HCT116 (cell line): ENCODE results near the gene IYD. TPM values are rescaled to one million over a fixed set of nuclear protein-coding genes. Genes with fewer than 3 reads are reported as not detected.

Source experiments
- ATAC-seq: fragments of 200-7000 bp; cut with Tn5 transposase; 2 replicates; pipeline ENCODE4 v1.9.1; 2020; ENCODE audit warnings: mild to moderate bottlenecking, moderate library complexity
- BruUV-seq: library from RNA; stranded (reverse); fragments of 400-500 nt; replicated peaks from 2 replicates; lab custom pipeline; 2021; lab: Mats Ljungman, UMichigan
- CTCF ChIA-PET: fragments of 300-600 bp; sonication (Branson Sonifier 250); formaldehyde crosslinking; loops from one replicate; lab custom pipeline; 2021; ENCODE audit warnings: antibody characterized with exemption; lab: Charles Lee
- POLR2A ChIA-PET: fragments of 300-600, 350-600 bp; sonication (Branson Sonifier 250); formaldehyde crosslinking; loops from one replicate; lab custom pipeline; 2021; ENCODE audit warnings: antibody characterized with exemption; lab: Charles Lee
- RAD21 ChIA-PET, 2 experiments: fragments of 300-600 bp; sonication (Branson Sonifier 250); formaldehyde crosslinking; loops; one replicate each; lab custom pipeline; 2023; ENCODE audit warnings: low total read pairs in 2 of 2; ENCODE audit not compliant: uncharacterized antibody in 2 of 2, unreplicated experiment in 2 of 2, low non-redundant PET in 1 of 2; lab: Charles Lee
- DNase-seq: peaks from one replicate; pipeline ENCODE4 v3.0.0-alpha.2; 2010; ENCODE audit warnings: low read depth, low spot score
- H2AFZ ChIP-seq: fragments of 200-600 bp; shearing (Covaris generic), sonication (generic); 2 replicates; pipeline ENCODE4 v1.6.1; 2017; ENCODE audit warnings: low read depth, mixed run types, mixed read lengths, antibody characterized with exemption, low read length; ENCODE audit not compliant: poor library complexity, severe bottlenecking
- H3K27ac ChIP-seq: 2 replicates; pipeline ENCODE4 v1.5.1; 2012; ENCODE audit warnings: low read depth, low read length
- H3K27me3 ChIP-seq: fragments of 200-600 bp; sonication (generic); 2 replicates; pipeline ENCODE4 v1.6.1; 2016; ENCODE audit warnings: mixed run types, low read length, mixed read lengths; ENCODE audit not compliant: insufficient read depth
- H3K36me3 ChIP-seq, 2 experiments: fragments of 200-500 bp in 1 of 2; fragments of 200-600 bp in 1 of 2; sonication (Bioruptor generic) in 1 of 2; sonication (generic) in 1 of 2; 2 replicates each; pipeline versions ENCODE4 v1.5.1 to v1.6.1; 2014 to 2016; ENCODE audit warnings: low read length in 2 of 2, inconsistent platforms in 1 of 2, mixed read lengths in 1 of 2, mixed run types in 1 of 2; ENCODE audit not compliant: insufficient read depth in 2 of 2, control insufficient read depth in 1 of 2
- H3K4me1 ChIP-seq, 2 experiments: fragments of 200-600 bp in 1 of 2; sonication (generic) in 1 of 2; 2 replicates each; pipeline versions ENCODE4 v1.5.1 to v1.6.1; 2012 to 2017; ENCODE audit warnings: low read length in 2 of 2, inconsistent platforms in 1 of 2, mild to moderate bottlenecking in 1 of 2, mixed read lengths in 1 of 2, mixed run types in 1 of 2, moderate library complexity in 1 of 2; ENCODE audit not compliant: insufficient read depth in 2 of 2, control insufficient read depth in 1 of 2
- H3K4me2 ChIP-seq: fragments of 200-600 bp; sonication (generic); 2 replicates; pipeline ENCODE4 v1.6.1; 2017; ENCODE audit warnings: mixed run types, low read length, mixed read lengths
- H3K4me3 ChIP-seq, 2 experiments: fragments of 200-600 bp in 1 of 2; sonication (generic) in 1 of 2; replicated peaks in 1 of 2; 2 replicates each; pipeline ENCODE4 v1.5.1; 2011 to 2016; ENCODE audit warnings: low read length in 2 of 2, control low read depth in 1 of 2, low read depth in 1 of 2, mild to moderate bottlenecking in 1 of 2, mixed read lengths in 1 of 2, mixed run types in 1 of 2
- H3K79me2 ChIP-seq: fragments of 200-600 bp; sonication (generic); 2 replicates; pipeline ENCODE4 v1.6.1; 2017; ENCODE audit warnings: mild to moderate bottlenecking, mixed run types, low read length, moderate library complexity, mixed read lengths; ENCODE audit not compliant: insufficient read depth
- H3K9ac ChIP-seq: fragments of 200-600 bp; sonication (generic); 2 replicates; pipeline ENCODE4 v1.6.1; 2016; ENCODE audit warnings: low read length, mixed read lengths
- H3K9me2 ChIP-seq: fragments of 200-600 bp; sonication (generic), shearing (Covaris generic); 2 replicates; pipeline ENCODE4 v1.6.1; 2017; ENCODE audit warnings: mixed run types, mild to moderate bottlenecking, moderate library complexity; ENCODE audit not compliant: insufficient read depth
- H3K9me3 ChIP-seq, 2 experiments: fragments of 200-500 bp in 1 of 2; fragments of 200-600 bp in 1 of 2; sonication (Bioruptor generic) in 1 of 2; sonication (generic) in 1 of 2; 2 replicates each; pipeline ENCODE4 v1.6.1; 2014 to 2017; ENCODE audit warnings: low read length in 2 of 2, mixed read lengths in 2 of 2, inconsistent platforms in 1 of 2, low read depth in 1 of 2, mild to moderate bottlenecking in 1 of 2, mixed run types in 1 of 2, moderate library complexity in 1 of 2; ENCODE audit not compliant: control insufficient read depth in 1 of 2, insufficient read depth in 1 of 2
- H4K20me1 ChIP-seq: fragments of 200-600 bp; sonication (generic), shearing (Covaris generic); 2 replicates; pipeline ENCODE4 v1.6.1; 2017; ENCODE audit warnings: mixed run types, mild to moderate bottlenecking, moderate library complexity; ENCODE audit not compliant: insufficient read depth
- EZH2phosphoT487 ChIP-seq: fragments of 200-600 bp; IDR thresholded peaks from 2 replicates; pipeline ENCODE4 v1.6.1; 2018; ENCODE audit warnings: antibody characterized with exemption, borderline replicate concordance
- SP1 ChIP-seq: IDR thresholded peaks from 2 replicates; pipeline ENCODE4 v1.6.1; 2012; ENCODE audit warnings: low read depth
- intact Hi-C: fragments of 100-400 bp; cut with micrococcal nuclease; formaldehyde crosslinking; loops from 2 replicates; pipeline ENCODE4 v1.10.0; 2022
- total RNA-seq: library from RNA; stranded (reverse); gene quantifications from one replicate; pipeline ENCODE4 v1.2.1, GENCODE V29; 2021; ENCODE audit not compliant: unreplicated experiment
- TF ChIP-seq, protein P1 (sequence below): IDR thresholded peaks from 2 replicates; pipeline ENCODE4 v1.6.1; 2012; ENCODE audit warnings: low read depth
- TF ChIP-seq, protein P2 (sequence below): IDR thresholded peaks from 2 replicates; pipeline ENCODE4 v1.6.1; 2012
- TF ChIP-seq, protein P3 (sequence below): IDR thresholded peaks from 2 replicates; pipeline ENCODE4 v1.6.1; 2012

IYD gene
- total RNA-seq, 1 experiment from 2014 or later = not detected

DNA sequence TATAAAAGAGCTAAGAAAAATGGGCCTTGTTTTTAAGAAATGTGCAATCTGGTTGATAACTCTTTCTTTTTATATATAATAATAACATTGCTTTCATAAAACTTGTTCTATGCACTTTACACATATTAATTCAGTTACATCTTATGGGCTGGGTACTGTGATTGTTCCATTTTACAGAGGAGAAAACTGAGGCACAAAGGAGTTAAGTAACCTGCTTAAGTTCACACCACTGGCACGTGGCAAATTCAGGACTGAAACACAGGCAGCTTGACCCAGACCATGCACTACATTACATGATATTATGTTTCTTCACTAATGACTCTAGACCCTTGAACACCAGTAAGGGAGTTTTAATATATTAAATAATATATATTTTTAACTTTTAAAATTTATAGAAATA lies 15.4 kb upstream of the IYD start:
- RAD21 ChIA-PET = no interaction called here
- H2AFZ ChIP-seq = no peak overlapping the region
- intact Hi-C loops = no loop called here
- no peak overlapping the region for H3K4me2 ChIP-seq
- no peaks in the 10 kb centered on the region for H3K79me2 ChIP-seq
- no TSS peak for BruUV-seq
- TF ChIP-seq, protein P1, sequence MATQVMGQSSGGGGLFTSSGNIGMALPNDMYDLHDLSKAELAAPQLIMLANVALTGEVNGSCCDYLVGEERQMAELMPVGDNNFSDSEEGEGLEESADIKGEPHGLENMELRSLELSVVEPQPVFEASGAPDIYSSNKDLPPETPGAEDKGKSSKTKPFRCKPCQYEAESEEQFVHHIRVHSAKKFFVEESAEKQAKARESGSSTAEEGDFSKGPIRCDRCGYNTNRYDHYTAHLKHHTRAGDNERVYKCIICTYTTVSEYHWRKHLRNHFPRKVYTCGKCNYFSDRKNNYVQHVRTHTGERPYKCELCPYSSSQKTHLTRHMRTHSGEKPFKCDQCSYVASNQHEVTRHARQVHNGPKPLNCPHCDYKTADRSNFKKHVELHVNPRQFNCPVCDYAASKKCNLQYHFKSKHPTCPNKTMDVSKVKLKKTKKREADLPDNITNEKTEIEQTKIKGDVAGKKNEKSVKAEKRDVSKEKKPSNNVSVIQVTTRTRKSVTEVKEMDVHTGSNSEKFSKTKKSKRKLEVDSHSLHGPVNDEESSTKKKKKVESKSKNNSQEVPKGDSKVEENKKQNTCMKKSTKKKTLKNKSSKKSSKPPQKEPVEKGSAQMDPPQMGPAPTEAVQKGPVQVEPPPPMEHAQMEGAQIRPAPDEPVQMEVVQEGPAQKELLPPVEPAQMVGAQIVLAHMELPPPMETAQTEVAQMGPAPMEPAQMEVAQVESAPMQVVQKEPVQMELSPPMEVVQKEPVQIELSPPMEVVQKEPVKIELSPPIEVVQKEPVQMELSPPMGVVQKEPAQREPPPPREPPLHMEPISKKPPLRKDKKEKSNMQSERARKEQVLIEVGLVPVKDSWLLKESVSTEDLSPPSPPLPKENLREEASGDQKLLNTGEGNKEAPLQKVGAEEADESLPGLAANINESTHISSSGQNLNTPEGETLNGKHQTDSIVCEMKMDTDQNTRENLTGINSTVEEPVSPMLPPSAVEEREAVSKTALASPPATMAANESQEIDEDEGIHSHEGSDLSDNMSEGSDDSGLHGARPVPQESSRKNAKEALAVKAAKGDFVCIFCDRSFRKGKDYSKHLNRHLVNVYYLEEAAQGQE = no peak
- TF ChIP-seq EZH2phosphoT487 = no peak
- TF ChIP-seq, protein P2, sequence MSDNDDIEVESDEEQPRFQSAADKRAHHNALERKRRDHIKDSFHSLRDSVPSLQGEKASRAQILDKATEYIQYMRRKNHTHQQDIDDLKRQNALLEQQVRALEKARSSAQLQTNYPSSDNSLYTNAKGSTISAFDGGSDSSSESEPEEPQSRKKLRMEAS = no peak
- TF ChIP-seq, protein P3, sequence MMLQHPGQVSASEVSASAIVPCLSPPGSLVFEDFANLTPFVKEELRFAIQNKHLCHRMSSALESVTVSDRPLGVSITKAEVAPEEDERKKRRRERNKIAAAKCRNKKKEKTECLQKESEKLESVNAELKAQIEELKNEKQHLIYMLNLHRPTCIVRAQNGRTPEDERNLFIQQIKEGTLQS = no peak
- TF ChIP-seq SP1 = no peak
- POLR2A ChIA-PET = no interaction called here
- H3K9ac ChIP-seq = no peak overlapping the region
- no peak overlapping the region for H3K4me3 ChIP-seq
- H3K36me3 ChIP-seq = no peaks in the 10 kb centered on the region
- H4K20me1 ChIP-seq = no peaks in the 10 kb centered on the region
- H3K9me3 ChIP-seq = no peaks in the 10 kb centered on the region
- CTCF ChIA-PET = interaction anchor here (1.4 to 1.5 kb wide), 2 partner anchors 42 to 462 kb away, joined by 5 read pairs; no protein-coding TSS in a partner anchor
- no peaks in the 10 kb centered on the region for H3K9me2 ChIP-seq
- DNase-seq (no peak), ATAC-seq (no peak)
- H3K27ac ChIP-seq = no peak overlapping the region
- H3K27me3 ChIP-seq = no peaks in the 10 kb centered on the region
- H3K4me1 ChIP-seq = peaks cover 0 to 3% of the 10 kb centered on the region in 2 experiments; a peak in 1 of 4 replicates
